ENCODE measurements around the gene ASXL3. TPM values are rescaled to one million over a fixed set of nuclear protein-coding genes. Genes with fewer than 3 reads are reported as not detected.

ASXL3 gene
- total RNA-seq, 6 experiments from 2014 or later, result 0.12 to 4.0 (median 1.3) TPM

DNA sequence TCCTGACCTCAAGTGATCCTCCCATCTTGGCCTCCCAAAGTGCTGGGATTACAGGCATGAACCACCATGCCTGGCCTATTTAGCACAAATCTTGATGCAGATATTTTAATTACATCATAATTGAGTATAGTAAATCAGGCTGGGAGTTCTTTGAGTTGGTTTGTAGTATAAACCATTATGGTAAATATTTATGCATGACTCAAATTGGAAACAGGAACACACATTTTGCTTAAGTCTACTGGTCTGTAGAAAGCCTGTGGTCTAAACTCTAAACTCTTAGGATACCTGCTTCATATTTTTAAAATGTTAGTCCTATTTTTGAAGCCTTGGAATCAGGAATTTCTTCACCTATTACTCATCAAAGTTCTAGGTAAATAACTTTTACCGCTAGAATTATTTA is 16.8 kb downstream of the ASXL3 start:
- no peak for TF ChIP-seq POLR2A (IDR thresholded peaks at IDR 0.05)
- TF ChIP-seq, protein P1, sequence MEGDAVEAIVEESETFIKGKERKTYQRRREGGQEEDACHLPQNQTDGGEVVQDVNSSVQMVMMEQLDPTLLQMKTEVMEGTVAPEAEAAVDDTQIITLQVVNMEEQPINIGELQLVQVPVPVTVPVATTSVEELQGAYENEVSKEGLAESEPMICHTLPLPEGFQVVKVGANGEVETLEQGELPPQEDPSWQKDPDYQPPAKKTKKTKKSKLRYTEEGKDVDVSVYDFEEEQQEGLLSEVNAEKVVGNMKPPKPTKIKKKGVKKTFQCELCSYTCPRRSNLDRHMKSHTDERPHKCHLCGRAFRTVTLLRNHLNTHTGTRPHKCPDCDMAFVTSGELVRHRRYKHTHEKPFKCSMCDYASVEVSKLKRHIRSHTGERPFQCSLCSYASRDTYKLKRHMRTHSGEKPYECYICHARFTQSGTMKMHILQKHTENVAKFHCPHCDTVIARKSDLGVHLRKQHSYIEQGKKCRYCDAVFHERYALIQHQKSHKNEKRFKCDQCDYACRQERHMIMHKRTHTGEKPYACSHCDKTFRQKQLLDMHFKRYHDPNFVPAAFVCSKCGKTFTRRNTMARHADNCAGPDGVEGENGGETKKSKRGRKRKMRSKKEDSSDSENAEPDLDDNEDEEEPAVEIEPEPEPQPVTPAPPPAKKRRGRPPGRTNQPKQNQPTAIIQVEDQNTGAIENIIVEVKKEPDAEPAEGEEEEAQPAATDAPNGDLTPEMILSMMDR (IDR thresholded peaks at IDR 0.05), result no peak
- no peaks in the 10 kb centered on the region for H3K36me3 ChIP-seq
- H3K27ac ChIP-seq, result no peak overlapping the region
- ATAC-seq (no peak), DNase-seq (no peak)
- no peaks in the 10 kb centered on the region for H3K9me3 ChIP-seq
- H3K4me3 ChIP-seq, result no peak overlapping the region
- H3K27me3 ChIP-seq, result no peaks in the 10 kb centered on the region
- no peaks in the 10 kb centered on the region for H3K4me1 ChIP-seq
- 36% methylated on average over 1 of the region's 1 CpG for WGBS (ENCODE audit: insufficient coverage, low coverage, low lambda C conversion rate, missing lambda C conversion rate)
- intact Hi-C loops (cut with DNase I), result no loop called here

DNA sequence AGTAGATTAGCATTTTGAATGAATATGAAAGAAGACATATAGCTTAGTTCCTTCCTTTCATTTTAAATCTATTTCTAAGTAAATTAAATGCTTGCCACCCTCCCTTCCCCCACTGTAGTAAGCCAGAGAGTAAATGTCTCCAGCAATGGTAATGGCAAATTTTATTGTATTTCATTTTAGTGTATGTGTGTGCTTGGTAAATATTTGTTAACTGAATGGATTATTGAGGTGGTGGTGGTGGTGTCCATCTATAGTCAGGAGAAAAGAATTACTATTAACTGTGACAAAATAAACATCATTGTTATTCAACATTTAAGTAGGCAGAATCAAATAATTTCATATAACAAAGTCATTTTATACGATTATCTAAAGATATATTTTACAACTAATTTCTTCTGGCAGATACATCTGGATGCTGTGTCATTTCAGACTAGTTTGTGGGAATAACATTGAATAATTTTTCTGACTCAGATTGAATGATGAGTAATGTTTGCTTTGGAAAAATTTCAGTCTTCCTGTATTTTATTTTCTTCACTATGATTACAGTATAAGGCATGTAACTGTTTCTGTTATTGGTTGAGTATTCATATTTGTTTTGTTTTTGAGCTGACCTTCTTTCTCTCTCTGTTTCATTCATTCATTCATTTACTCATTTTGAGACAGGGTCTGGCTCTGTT is 18.3 kb downstream of the ASXL3 start:
- ATAC-seq, result peak in 1 of 4 donors; percentile 26
- 64% methylated on average over 1 of the region's 1 CpG for WGBS (ENCODE audit: insufficient coverage, low coverage, low lambda C conversion rate, missing lambda C conversion rate)
- no peak for TF ChIP-seq POLR2A (IDR thresholded peaks at IDR 0.05)
- TF ChIP-seq, protein P1 (IDR thresholded peaks at IDR 0.05), result no peak
- Histone ChIP-seq H3K36me3 (no peaks in the 10 kb centered on the region), H3K27me3 (no peaks in the 10 kb centered on the region), H3K27ac (no peak overlapping the region), H3K4me3 (no peak overlapping the region), H3K9me3 (no peaks in the 10 kb centered on the region), H3K4me1 (no peaks in the 10 kb centered on the region)
- DNase-seq, result no peak
- intact Hi-C loops (cut with DNase I), result no loop called here

DNA sequence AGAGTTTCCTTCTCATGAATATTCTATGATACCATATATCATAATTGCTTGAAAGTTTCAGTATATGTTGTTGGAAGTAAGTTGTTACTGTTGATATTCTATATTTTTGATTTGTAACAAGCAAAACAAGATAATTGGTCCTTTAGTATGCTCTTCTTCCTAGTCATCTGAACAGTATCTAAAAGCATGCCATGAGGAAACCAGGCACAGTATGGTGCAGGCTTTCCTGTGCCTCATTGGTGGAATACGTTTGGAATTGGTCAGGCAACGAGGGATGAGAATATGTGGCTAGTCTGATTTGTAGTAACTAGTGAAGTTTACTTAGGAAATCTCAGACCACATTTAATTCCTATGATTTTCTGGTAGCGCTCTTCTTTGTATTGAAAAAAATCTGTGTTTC is 22.8 kb downstream of the ASXL3 start:
- intact Hi-C loops (cut with DNase I), result no loop called here
- 73% methylated on average over 3 of the region's 3 CpGs for whole genome bisulfite sequencing (ENCODE audit: insufficient coverage, low coverage, low lambda C conversion rate, missing lambda C conversion rate)
- ATAC-seq (no peak), DNase-seq (no peak)
- Histone ChIP-seq H3K9me3 (no peaks in the 10 kb centered on the region), H3K27me3 (no peaks in the 10 kb centered on the region), H3K4me3 (no peak overlapping the region), H3K36me3 (no peaks in the 10 kb centered on the region), H3K4me1 (peaks cover 0 to 6% (median 0%) of the 10 kb centered on the region in 4 donors), H3K27ac (no peak overlapping the region)
- TF ChIP-seq POLR2A (IDR thresholded peaks at IDR 0.05), result no peak
- TF ChIP-seq, protein P1 (IDR thresholded peaks at IDR 0.05), result no peak

DNA sequence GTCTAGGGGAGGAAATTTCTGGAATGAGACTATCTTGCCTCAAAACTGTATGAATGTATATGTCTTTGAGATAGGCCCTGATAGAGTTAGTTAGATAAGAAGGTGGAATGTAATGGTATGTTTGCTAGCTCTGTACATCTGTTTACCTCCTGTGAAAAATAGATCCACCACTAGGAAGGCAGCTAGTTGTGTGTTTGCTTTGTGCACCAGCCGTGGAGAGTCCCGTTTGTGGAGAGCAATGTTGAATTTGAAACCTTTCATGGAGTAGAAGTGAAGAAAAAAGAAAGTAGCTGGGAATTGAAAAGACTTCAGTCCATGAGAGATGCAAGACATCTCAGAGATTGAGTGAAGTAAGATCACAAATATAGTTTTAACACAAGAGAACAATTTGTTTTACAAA is 25.4 kb downstream of the ASXL3 start:
- H3K36me3 ChIP-seq, result no peaks in the 10 kb centered on the region
- H3K27ac ChIP-seq, result no peak overlapping the region
- intact Hi-C loops (cut with DNase I), result no loop called here
- ATAC-seq, result peak in 3 of 4 donors; percentile 43 to 54 (median 44)
- H3K4me1 ChIP-seq, result peaks cover 0 to 6% (median 0%) of the 10 kb centered on the region in 4 donors
- no peaks in the 10 kb centered on the region for H3K27me3 ChIP-seq
- H3K4me3 ChIP-seq, result no peak overlapping the region
- TF ChIP-seq, protein P1 (IDR thresholded peaks at IDR 0.05), result no peak
- no peak for DNase-seq
- WGBS (ENCODE audit: insufficient coverage, low coverage, low lambda C conversion rate, missing lambda C conversion rate), result 26% methylated on average over 2 of the region's 2 CpGs
- no peaks in the 10 kb centered on the region for H3K9me3 ChIP-seq

DNA sequence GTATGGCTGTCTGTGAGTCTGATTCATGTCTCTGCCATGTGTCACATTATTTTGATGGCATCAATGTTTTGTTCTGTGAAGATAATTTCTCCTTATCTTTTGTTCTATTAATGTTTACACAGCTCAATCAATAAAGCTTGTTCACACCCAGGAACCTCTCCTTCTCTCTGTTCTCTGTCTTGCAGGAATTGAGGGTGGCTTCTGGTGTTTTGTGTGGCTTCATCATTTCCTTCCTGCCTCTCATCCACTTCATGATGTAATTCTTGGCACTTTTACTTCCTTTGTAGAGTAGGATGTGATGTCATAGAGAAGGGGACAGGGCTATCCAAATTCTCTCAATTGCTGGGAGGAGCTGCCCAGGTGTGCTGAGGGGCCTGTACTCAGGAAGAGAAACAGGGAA is 27.2 kb downstream of the ASXL3 start:
- Histone ChIP-seq H3K27ac (no peak overlapping the region), H3K4me1 (peaks cover 0 to 6% (median 0%) of the 10 kb centered on the region in 4 donors), H3K36me3 (no peaks in the 10 kb centered on the region), H3K27me3 (no peaks in the 10 kb centered on the region), H3K4me3 (no peak overlapping the region), H3K9me3 (no peaks in the 10 kb centered on the region)
- intact Hi-C loops (cut with DNase I), result no loop called here
- DNase-seq (no peak), ATAC-seq (no peak)
- TF ChIP-seq, protein P1 (IDR thresholded peaks at IDR 0.05), result no peak
- no peak for TF ChIP-seq POLR2A (IDR thresholded peaks at IDR 0.05)
